Body of pancreas (tissue), 4 donors: ENCODE data around the gene BRME1. TPM values are rescaled to one million over a fixed set of nuclear protein-coding genes. Genes with fewer than 3 reads are reported as not detected.

Source experiments
- ATAC-seq: fragments of 150-250 bp; one replicate; pipeline ENCODE4 v1.9.1; 2016
- DNase-seq, 4 donors: peaks; one replicate each; pipeline ENCODE4 v3.0.0-alpha.2; 2019
- H3K27ac ChIP-seq, 4 donors: fragments of 200-600 bp; sonication (generic); 1 replicate in 3 of 4; 2 replicates in 1 of 4; pipeline versions ENCODE4 v1.5.1 to v1.6.1; 2016 to 2019; ENCODE audit warnings: mild to moderate bottlenecking in 1 of 4, mixed read lengths in 1 of 4, moderate library complexity in 1 of 4
- H3K27me3 ChIP-seq, 2 donors: fragments of 200-600 bp; sonication (generic); one replicate each; pipeline ENCODE4 v1.6.0; 2016; ENCODE audit warnings: mild to moderate bottlenecking in 1 of 2
- H3K36me3 ChIP-seq, 2 donors: fragments of 200-600 bp; sonication (generic); replicated peaks in 1 of 2; 2 replicates each; pipeline ENCODE4 v1.5.1; 2016; ENCODE audit warnings: low read depth in 2 of 2; ENCODE audit not compliant: insufficient read depth in 1 of 2
- H3K4me1 ChIP-seq: fragments of 200-600 bp; sonication (generic); one replicate; pipeline ENCODE4 v1.6.0; 2016
- H3K4me3 ChIP-seq, 2 donors: fragments of 200-600 bp; sonication (generic); 1 replicate in 1 of 2; 2 replicates in 1 of 2; pipeline ENCODE4 v1.5.1; 2016 to 2019
- H3K9me3 ChIP-seq, 3 donors: fragments of 200-600 bp; sonication (generic); 1 replicate in 2 of 3; 2 replicates in 1 of 3; pipeline ENCODE4 v1.5.1; 2016
- POLR2A ChIP-seq, 3 donors: fragments of 450-650 bp; IDR thresholded peaks; one replicate each; pipeline ENCODE4 v1.6.1; 2016; ENCODE audit warnings: antibody characterized with exemption in 3 of 3, mild to moderate bottlenecking in 2 of 3
- WGBS, 2 donors: methylation state at CpG; one replicate each; pipeline ENCODE4 v1.1.5; 2017; 5-methylcytosine and 5-hydroxymethylcytosine counted together
- intact Hi-C: fragments of 100-400 bp; cut with DNase I; formaldehyde crosslinking; loops from one replicate; pipeline ENCODE4 v1.15.1; 2023
- total RNA-seq, 2 donors: library from RNA; depleted of rRNA; stranded (reverse); fragments of >200 nt; gene quantifications; one replicate each; pipeline ENCODE4 v1.1.0, GENCODE V29; 2016
- TF ChIP-seq, protein P1 (sequence below), 7 experiments: fragments of 450-650 bp in 4 of 7; fragments of 200-600 bp in 3 of 7; sonication (generic) in 3 of 7; IDR thresholded peaks; one replicate each; pipeline ENCODE4 v1.5.1; 2016 to 2019; ENCODE audit warnings: antibody characterized with exemption in 7 of 7

The BRME1 gene
- total RNA-seq, 2 donors from 2014 or later: 3.0 to 4.9 TPM

DNA sequence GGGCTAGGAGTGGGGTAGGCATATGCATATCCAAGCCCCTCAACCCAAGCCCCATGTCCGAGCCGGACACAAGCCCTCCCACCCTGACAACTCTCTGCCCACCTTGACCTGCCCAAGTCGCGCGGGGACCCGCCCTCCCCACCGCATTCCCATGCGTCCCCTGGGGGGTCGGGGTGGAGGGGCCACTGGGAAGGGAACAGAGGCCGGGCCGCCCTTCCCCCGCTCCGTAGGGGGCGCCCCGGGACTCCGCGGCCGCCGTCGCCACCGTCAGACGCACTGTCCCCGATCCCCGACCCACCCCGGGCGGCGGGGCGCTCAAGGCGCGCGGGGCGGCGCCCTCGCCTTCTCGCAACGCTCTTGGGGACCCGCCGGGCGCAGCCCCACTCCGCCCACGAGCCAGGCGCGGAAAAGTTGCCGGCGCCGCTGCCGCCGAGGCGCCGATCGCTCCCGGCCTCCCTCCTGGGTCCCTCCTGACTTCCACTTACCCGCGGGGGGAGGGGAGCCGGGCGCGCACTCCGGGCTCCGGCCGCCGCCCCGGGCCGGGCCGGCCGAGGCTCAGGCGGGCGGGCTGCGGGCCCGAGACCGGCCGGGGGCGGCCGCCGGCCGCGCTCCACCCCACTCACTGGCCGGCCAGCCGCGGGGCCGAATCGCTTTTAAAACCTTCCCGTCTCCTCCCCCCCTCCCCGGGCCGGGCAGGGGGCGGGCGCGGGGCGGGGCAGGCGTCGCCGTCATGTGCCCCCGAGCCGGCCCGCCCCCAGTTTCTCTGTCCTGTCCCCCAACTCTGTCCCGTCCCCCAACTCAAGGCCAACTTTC is 63.4 kb downstream of the BRME1 start:
- peak; percentile 83 to 88 (median 86) for DNase-seq
- Histone ChIP-seq H3K27ac (peak overlapping the region; percentile 90 to 96 (median 94)), H3K9me3 (no peaks in the 10 kb centered on the region), H3K4me3 (peak overlapping the region; percentile 76 to 96), H3K36me3 (no peaks in the 10 kb centered on the region), H3K27me3 (no peaks in the 10 kb centered on the region), H3K4me1 (peaks cover 67% of the 10 kb centered on the region)
- peak; percentile 68 to 78 (median 76) for TF ChIP-seq POLR2A (IDR thresholded peaks at IDR 0.05)
- TF ChIP-seq, protein P1, sequence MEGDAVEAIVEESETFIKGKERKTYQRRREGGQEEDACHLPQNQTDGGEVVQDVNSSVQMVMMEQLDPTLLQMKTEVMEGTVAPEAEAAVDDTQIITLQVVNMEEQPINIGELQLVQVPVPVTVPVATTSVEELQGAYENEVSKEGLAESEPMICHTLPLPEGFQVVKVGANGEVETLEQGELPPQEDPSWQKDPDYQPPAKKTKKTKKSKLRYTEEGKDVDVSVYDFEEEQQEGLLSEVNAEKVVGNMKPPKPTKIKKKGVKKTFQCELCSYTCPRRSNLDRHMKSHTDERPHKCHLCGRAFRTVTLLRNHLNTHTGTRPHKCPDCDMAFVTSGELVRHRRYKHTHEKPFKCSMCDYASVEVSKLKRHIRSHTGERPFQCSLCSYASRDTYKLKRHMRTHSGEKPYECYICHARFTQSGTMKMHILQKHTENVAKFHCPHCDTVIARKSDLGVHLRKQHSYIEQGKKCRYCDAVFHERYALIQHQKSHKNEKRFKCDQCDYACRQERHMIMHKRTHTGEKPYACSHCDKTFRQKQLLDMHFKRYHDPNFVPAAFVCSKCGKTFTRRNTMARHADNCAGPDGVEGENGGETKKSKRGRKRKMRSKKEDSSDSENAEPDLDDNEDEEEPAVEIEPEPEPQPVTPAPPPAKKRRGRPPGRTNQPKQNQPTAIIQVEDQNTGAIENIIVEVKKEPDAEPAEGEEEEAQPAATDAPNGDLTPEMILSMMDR (IDR thresholded peaks at IDR 0.05): peak in 1 of 7 experiments; percentile 1
- intact Hi-C loops: no loop called here
- WGBS, 2 donors: 0 to 3% methylated on average over 10 to 55 of the region's 95 CpGs
- ATAC-seq: peak; percentile 40

DNA sequence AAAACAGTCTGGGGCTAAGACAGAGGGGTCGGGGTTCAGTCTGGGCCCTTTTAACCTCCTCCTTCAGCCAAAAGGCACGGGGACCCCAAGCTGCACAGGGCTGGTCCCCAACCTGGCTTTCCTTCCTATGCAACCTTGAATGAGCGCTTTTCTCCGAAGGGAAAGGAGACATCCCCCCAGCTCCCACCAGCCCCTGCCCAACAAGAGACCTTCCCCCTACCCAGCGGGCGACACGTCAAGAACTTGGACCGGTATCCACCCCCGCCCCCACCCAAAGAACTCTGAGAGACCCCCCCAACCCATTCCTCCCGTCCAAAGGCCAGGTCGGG is 64.0 kb downstream of the BRME1 start:
- H3K36me3 ChIP-seq: no peaks in the 10 kb centered on the region
- H3K4me1 ChIP-seq: peaks cover 62% of the 10 kb centered on the region
- TF ChIP-seq, protein P1 (IDR thresholded peaks at IDR 0.05): no peak
- TF ChIP-seq POLR2A (IDR thresholded peaks at IDR 0.05): no peak
- DNase-seq (no peak), ATAC-seq (no peak)
- H3K27me3 ChIP-seq: no peaks in the 10 kb centered on the region
- intact Hi-C loops: no loop called here
- peak overlapping the region; percentile 90 to 96 (median 94) for H3K27ac ChIP-seq
- H3K9me3 ChIP-seq: no peaks in the 10 kb centered on the region
- WGBS, 2 donors: 4 to 12% methylated on average over 9 to 11 of the region's 11 CpGs
- H3K4me3 ChIP-seq: peak overlapping the region; percentile 76 to 96

DNA sequence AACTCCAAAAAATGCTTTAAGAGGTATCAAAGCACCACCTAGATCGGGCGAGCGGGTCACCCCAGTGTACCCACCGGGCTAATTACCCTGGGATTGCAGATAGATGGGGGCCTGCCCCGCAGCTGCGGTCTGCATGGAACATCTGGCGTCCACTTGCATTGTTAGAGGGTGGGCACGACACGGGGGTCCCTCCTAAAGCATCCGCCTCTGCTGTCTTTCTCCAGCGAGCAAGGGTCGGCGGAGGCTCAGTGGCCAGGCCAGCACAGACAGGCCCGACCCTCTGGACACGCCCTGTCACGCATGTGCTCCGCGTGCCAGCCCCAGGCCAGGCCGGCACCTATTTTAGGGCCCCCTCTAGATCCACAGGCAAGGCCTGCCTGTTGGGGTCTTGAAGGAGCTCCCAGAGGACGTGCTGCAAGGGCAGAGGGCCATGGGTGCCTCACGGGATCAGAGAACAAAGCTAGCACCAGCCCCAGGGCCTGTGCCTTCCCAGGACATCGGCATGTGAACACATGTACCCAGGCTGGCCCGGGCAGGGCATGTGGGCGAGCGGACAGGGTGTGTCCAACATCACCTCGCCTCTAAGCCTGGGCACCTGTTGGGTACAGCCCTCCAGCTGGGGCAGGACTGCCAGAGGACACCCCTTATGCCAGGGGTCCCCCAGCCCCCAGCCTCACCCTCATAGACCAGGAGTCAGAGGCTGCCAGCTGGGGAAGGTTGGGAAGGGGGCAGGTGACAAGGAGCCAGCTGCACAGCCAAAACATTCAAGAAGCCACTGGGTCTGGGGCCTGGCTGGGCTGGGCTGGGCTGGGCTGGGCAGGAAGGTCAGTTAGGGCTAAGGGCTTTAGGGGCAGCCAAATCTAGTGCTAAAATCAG is 64.6 kb downstream of the BRME1 start:
- H3K27me3 ChIP-seq: no peaks in the 10 kb centered on the region
- intact Hi-C loops: no loop called here
- peak overlapping the region; percentile 90 to 96 (median 94) for H3K27ac ChIP-seq
- peaks cover 0 to under 1% of the 10 kb centered on the region in 2 donors for H3K36me3 ChIP-seq
- 68 to 75% methylated on average over 10 to 26 of the region's 26 CpGs for WGBS, 2 donors
- H3K9me3 ChIP-seq: no peaks in the 10 kb centered on the region
- ATAC-seq (no peak), DNase-seq (peak; percentile 48 to 77 (median 54))
- peaks cover 62% of the 10 kb centered on the region for H3K4me1 ChIP-seq
- H3K4me3 ChIP-seq: peak overlapping the region in 1 of 2 donors; percentile 76
- TF ChIP-seq, protein P1 (IDR thresholded peaks at IDR 0.05): no peak
- peak in 2 of 3 donors; percentile 32 to 56 for TF ChIP-seq POLR2A (IDR thresholded peaks at IDR 0.05)

DNA sequence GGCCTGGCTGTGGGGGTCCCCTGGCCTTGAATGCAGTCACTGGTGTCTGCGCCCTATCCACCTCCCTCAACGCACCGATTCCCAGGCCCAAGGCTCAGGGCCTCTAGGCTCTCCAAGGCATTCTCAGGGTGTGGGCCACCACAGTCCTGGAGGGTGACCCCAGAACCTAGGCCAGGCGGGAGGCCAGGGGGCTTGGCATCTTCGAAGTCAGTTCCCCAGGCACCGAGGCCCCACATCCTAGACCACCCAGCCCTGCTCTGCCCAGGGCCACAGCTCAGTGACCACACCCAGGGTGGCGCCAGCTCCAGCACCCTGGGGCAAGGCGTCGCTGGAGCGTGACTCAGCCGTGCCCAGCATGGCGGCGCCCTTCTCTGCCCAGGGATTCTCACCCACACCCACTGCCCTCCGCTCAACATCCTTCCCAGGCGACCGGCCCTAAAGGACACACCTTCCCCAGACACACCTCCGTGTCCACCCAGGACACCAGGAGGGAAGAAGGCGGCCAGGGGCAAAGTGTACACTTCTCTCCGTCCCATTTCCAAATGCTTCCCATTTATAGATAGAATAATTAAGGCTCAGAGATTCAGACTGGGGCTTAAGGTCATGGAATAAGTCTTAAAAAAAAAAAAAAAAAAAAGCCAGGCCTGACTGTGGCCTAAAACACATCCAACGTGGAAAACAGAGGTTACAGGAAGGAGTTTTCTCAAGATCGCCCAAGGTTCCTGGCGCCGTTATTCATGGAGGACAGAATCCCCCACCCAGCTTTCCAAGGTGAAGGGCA is 65.4 kb downstream of the BRME1 start:
- WGBS, 2 donors: 58 to 67% methylated on average over 10 to 23 of the region's 23 CpGs
- peaks cover 61% of the 10 kb centered on the region for H3K4me1 ChIP-seq

More for the DNA sequence above, 65.4 kb downstream of the BRME1 start:
- H3K4me3 ChIP-seq: no peak overlapping the region
- DNase-seq (peak in 2 of 4 donors; percentile 21 to 40), ATAC-seq (no peak)
- no peaks in the 10 kb centered on the region for H3K9me3 ChIP-seq
- H3K36me3 ChIP-seq: peaks cover 0 to 4% of the 10 kb centered on the region in 2 donors
- intact Hi-C loops: no loop called here
- peak overlapping the region; percentile 90 to 96 (median 94) for H3K27ac ChIP-seq
- no peak for TF ChIP-seq POLR2A (IDR thresholded peaks at IDR 0.05)
- H3K27me3 ChIP-seq: no peaks in the 10 kb centered on the region
